Posterior cingulate gyrus (tissue), 11 donors: ENCODE data around the gene PHOX2B.

Experiments used
- DNase-seq, 10 donors: peaks; one replicate each; pipeline versions ENCODE4 v3.0.0 to v3.0.0-alpha.2; 2020 to 2021; ENCODE audit warnings: mixed read lengths in 3 of 10
- intact Hi-C: fragments of 100-400 bp; cut with DNase I; formaldehyde crosslinking; loops from one replicate; pipeline ENCODE4 v1.15.1; 2023

The PHOX2B gene

GRCh38 chr4:41748571-41749475 is at the start of gene PHOX2B:
TSS of gene PHOX2B (minus strand) at chr4:41748725. CDS start at chr4:41748610, 115 bp downstream.
- no peak for DNase-seq
- intact Hi-C loops: no loop called here

- no peak for DNase-seq
- intact Hi-C loops: no loop called here
These were observed 48.7 kb upstream of the PHOX2B start for GRCh38 chr4:41797260-41797659.

GRCh38 chr4:41796545-41797210 is 48.2 kb upstream of the PHOX2B start:
- intact Hi-C loops: no loop called here
- DNase-seq: no peak

GRCh38 chr4:41795796-41796385 is 47.4 kb upstream of the PHOX2B start:
- intact Hi-C loops: no loop called here
- no peak for DNase-seq

GRCh38 chr4:41792166-41792565 is 43.6 kb upstream of the PHOX2B start:
- DNase-seq: no peak
- intact Hi-C loops: no loop called here

GRCh38 chr4:41791557-41791956 is 43.0 kb upstream of the PHOX2B start:
- intact Hi-C loops: no loop called here
- DNase-seq: no peak

- no peak for DNase-seq
- intact Hi-C loops: no loop called here
These were observed 39.4 kb upstream of the PHOX2B start for GRCh38 chr4:41787931-41788330.

- DNase-seq: no peak
- intact Hi-C loops: no loop called here
These were observed 37.1 kb upstream of the PHOX2B start for GRCh38 chr4:41785665-41786064.

GRCh38 chr4:41784191-41784979 is 35.9 kb upstream of the PHOX2B start:
- intact Hi-C loops: no loop called here
- no peak for DNase-seq

GRCh38 chr4:41776466-41776865 is 27.9 kb upstream of the PHOX2B start:
- intact Hi-C loops: no loop called here
- DNase-seq: no peak

GRCh38 chr4:41763729-41764128 is 15.2 kb upstream of the PHOX2B start:
- intact Hi-C loops: no loop called here

GRCh38 chr4:41758884-41759283 is 10.4 kb upstream of the PHOX2B start:
- DNase-seq: no peak
- intact Hi-C loops: no loop called here

More at GRCh38 chr4:41763729-41764128, 15.2 kb upstream of the PHOX2B start:
- DNase-seq: no peak

GRCh38 chr4:41757521-41758156 is 9.1 kb upstream of the PHOX2B start:
- no peak for DNase-seq
- intact Hi-C loops: no loop called here

- intact Hi-C loops: no loop called here
- DNase-seq: no peak
These were observed 5.4 kb upstream of the PHOX2B start for GRCh38 chr4:41753942-41754341.

GRCh38 chr4:41752081-41752836 is 3.7 kb upstream of the PHOX2B start:
- DNase-seq: no peak
- intact Hi-C loops: no loop called here

- no peak for DNase-seq
- intact Hi-C loops: no loop called here
These were observed 3.0 kb upstream of the PHOX2B start for GRCh38 chr4:41751449-41752061.

- no peak for DNase-seq
These were observed 2.3 kb upstream of the PHOX2B start for GRCh38 chr4:41750626-41751448.

GRCh38 chr4:41750121-41750625 is 1.6 kb upstream of the PHOX2B start:
- intact Hi-C loops: no loop called here
- no peak for DNase-seq

More at GRCh38 chr4:41750626-41751448, 2.3 kb upstream of the PHOX2B start:
- intact Hi-C loops: no loop called here
